ENCODE measurements around the gene ZNF692. TPM values are rescaled to one million over a fixed set of nuclear protein-coding genes. Genes with fewer than 3 reads are reported as not detected.

The ZNF692 gene
- total and polyA plus RNA-seq, 2 of the 13 experiments (the other 11 are each of a cell fraction or from before 2014, with no cell fraction given): 27.3 to 45.8 TPM

DNA sequence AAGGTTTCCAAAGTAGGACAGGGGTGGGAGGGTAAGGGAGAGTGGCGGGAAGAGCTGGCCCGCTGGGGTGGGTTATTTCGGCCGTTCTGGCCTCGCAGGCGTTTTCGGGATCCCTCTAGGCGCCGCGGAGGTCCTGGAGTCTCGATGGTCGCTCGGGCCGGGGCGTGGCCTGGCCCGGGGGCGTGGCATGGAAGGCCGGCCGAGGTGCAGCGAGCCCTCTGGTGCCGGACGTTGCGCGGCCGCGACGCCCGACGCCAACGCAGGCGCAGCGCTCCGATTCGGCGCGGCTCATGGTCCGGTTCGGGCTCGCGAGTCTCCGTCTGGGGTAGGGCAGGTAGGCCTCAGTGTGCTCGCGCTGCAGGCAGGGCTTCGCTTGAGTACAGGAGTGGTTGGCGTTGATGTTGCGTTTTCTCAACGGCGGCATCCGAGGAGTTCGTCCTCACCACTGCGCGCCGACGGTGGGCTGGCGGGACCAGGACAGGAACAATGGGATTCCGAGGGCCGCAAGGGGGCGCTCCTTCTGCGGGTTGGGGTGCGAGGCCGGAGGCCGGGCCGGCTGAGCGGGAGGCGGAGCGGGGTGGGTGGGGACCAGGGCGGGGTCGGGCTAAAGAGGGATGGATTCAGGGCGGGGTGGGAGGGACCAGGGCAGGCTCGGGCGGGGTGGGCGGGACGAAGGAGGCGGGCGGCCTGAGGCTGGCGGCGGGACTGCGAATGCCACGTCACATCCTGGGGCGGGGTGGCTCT lies 47.3 kb upstream of the ZNF692 start, which contains the start of gene PGBD2 (continued):
- TF ChIP-seq ZNF503 (CRISPR knock-in tag; IDR thresholded peaks at IDR 0.05): peak; percentile 70; the same call in 1 of the 2 replicates
- TF ChIP-seq NONO (IDR thresholded peaks at IDR 0.05): no peak
- TF ChIP-seq NONO (CRISPR knock-in tag; conservative IDR thresholded peaks at IDR 0.05): peak; percentile 99
- TF ChIP-seq IKZF4 (CRISPR knock-in tag; IDR thresholded peaks at IDR 0.05; ENCODE audit: borderline replicate concordance, low read depth, not compliant biosample characterization): peak; percentile 87
- no peak for TF ChIP-seq ZEB1 (IDR thresholded peaks at IDR 0.05; ENCODE audit: insufficient replicate concordance, low read depth)
- TF ChIP-seq ZNF687 (CRISPR knock-in tag; IDR thresholded peaks at IDR 0.05): peak; percentile 95
- TF ChIP-seq SMAD1 (CRISPR knock-in tag; IDR thresholded peaks at IDR 0.05; ENCODE audit: borderline replicate concordance, low read depth): peak; percentile 65; the same call in 1 of the 2 replicates
- TF ChIP-seq ZNF605 (CRISPR knock-in tag; IDR thresholded peaks at IDR 0.05): no peak
- no peak for TF ChIP-seq ATF7 (IDR thresholded peaks at IDR 0.05)
- peak; percentile 40; the same call in 1 of the 2 replicates for TF ChIP-seq ATF7 (CRISPR knock-in tag; IDR thresholded peaks at IDR 0.05)
- TF ChIP-seq NR2F6 (IDR thresholded peaks at IDR 0.05): no peak
- TF ChIP-seq NR2F6 (CRISPR knock-in tag; IDR thresholded peaks at IDR 0.05): no peak; the same call in 1 of the 2 replicates
- TF ChIP-seq, protein P1, sequence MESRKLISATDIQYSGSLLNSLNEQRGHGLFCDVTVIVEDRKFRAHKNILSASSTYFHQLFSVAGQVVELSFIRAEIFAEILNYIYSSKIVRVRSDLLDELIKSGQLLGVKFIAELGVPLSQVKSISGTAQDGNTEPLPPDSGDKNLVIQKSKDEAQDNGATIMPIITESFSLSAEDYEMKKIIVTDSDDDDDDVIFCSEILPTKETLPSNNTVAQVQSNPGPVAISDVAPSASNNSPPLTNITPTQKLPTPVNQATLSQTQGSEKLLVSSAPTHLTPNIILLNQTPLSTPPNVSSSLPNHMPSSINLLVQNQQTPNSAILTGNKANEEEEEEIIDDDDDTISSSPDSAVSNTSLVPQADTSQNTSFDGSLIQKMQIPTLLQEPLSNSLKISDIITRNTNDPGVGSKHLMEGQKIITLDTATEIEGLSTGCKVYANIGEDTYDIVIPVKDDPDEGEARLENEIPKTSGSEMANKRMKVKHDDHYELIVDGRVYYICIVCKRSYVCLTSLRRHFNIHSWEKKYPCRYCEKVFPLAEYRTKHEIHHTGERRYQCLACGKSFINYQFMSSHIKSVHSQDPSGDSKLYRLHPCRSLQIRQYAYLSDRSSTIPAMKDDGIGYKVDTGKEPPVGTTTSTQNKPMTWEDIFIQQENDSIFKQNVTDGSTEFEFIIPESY (CRISPR knock-in tag; IDR thresholded peaks at IDR 0.05): peak; percentile 64
- TF ChIP-seq ZNF816 (CRISPR knock-in tag; IDR thresholded peaks at IDR 0.05; ENCODE audit: borderline replicate concordance): peak; percentile 76; the same call in 1 of the 2 replicates
- peak; percentile 82 for TF ChIP-seq ZNF770 (CRISPR knock-in tag; IDR thresholded peaks at IDR 0.05)
- peak; percentile 95 for TF ChIP-seq YEATS4 (CRISPR knock-in tag; IDR thresholded peaks at IDR 0.05; ENCODE audit: borderline replicate concordance)
- TF ChIP-seq ZNF280B (CRISPR knock-in tag; IDR thresholded peaks at IDR 0.05; ENCODE audit: borderline replicate concordance): peak; percentile 96

All from HepG2 (cell line).